ENCODE measurements around the gene RTF1. TPM values are rescaled to one million over a fixed set of nuclear protein-coding genes. Genes with fewer than 3 reads are reported as not detected.
"Not testable (repeated sequence)": the region's sequence is repeated elsewhere in the genome, so short reads cannot be mapped to it uniquely, and the experiment has no call there.

Gene RTF1
- total RNA-seq, 1 donor from 2014 or later, result 23.5 TPM

DNA sequence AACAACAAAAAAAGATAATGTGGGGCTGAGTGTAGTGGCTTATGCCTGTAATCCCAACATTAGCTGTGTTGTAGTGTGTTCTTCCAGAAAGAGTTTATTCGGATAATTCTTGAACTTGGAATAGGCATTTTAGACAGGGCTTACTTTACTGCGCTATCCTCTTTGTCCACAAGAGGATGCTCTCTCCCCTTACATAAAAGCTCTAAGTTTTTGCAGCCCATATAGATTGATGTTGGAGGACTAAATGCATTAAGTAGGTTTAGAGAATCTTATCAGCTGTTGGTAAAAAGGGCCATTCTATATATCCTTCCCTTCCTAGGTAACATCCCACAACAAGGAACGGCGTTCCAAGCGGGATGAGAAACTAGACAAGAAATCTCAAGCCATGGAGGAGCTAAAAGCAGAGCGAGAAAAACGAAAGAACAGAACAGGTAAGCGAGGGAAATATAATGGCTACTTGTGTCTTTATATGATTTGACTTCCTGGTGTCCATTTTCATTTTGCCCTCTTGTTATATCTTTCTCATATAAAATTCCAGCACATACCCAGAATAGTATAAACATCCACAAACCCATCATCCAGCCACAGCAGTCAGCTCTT is 49.0 kb downstream of the RTF1 start:
- no peak for DNase-seq (ENCODE audit: low read depth)
- TF ChIP-seq CTCF (conservative IDR thresholded peaks at IDR 0.05; ENCODE audit: low read depth, low read length), result peak; percentile 100
- no peak overlapping the region for H3K4me3 ChIP-seq (ENCODE audit: low read depth, low read length)

- H3K4me3 ChIP-seq (ENCODE audit: low read depth, low read length), result no peak overlapping the region
- DNase-seq (ENCODE audit: low read depth), result no peak
- no peak for TF ChIP-seq CTCF (conservative IDR thresholded peaks at IDR 0.05; ENCODE audit: low read depth, low read length)
Observed at GRCh38 chr15:41466711-41467110, 49.8 kb downstream of the RTF1 start.

DNA sequence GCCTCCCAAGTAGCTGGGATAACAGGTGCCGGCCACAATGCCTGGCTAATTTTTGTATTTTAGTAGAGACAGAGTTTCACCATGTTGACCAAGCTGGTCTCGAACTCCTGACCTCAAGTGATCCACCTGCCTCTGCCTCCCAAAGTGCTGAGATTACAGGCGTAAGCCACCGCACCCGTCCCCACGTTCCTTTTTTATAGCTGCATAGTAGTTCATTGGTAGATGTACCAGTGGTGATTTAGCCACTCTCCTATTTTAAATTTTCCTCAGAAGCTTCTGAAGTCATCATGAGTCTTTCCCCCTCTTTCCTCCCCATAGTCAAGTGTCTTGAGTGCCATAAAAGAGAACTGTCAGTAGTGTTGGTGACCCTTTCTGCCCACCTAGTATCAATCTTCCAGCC is 52.7 kb downstream of the RTF1 start:
- H3K4me3 ChIP-seq (ENCODE audit: low read depth, low read length); DNase-seq (ENCODE audit: low read depth): not testable (repeated sequence)

DNA sequence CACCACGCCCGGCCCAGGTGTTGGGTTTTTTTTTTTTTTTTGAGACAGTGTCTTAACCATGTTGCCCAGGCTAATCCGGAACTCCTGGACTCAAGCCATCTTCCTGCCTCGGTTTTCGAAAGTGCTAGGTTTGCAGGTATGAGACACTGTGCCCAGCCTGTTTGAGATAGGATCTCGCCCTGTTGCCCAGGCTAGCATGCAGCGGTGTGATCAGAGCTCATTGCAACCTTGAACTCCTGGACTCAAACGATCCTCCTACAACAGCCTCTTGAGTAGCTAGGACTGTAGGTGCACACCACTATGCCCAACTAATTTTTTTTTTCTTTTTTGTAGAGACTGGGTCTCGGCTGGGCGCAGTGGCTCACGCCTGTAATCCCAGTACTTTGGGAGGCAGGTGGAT is 56.5 kb downstream of the RTF1 start:
- no peak overlapping the region for H3K4me3 ChIP-seq (ENCODE audit: low read depth, low read length)
- DNase-seq (ENCODE audit: low read depth), result no peak
- TF ChIP-seq CTCF (conservative IDR thresholded peaks at IDR 0.05; ENCODE audit: low read depth, low read length), result no peak

DNA sequence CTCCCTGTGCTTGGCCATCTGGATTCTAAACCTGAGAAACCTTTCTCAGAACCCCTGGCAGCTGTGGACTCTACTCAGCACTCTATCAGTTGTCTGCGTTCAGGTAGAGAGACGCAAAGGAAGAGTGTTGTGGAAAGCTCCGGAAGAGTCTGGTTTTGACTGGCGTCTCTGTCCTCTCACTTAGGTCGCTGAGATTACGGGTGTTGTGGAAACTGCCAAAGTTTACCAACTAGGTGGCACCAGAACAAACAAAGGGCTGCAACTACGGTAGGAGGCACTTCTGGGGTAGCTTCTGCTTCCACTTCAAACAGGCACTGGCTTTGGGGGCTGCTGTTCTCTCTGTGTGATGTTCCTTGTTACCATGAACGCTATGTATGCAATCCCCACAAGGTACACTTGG is 57.5 kb downstream of the RTF1 start:
- TF ChIP-seq CTCF (conservative IDR thresholded peaks at IDR 0.05; ENCODE audit: low read depth, low read length), result no peak
- DNase-seq (ENCODE audit: low read depth), result no peak
- H3K4me3 ChIP-seq (ENCODE audit: low read depth, low read length), result no peak overlapping the region

DNA sequence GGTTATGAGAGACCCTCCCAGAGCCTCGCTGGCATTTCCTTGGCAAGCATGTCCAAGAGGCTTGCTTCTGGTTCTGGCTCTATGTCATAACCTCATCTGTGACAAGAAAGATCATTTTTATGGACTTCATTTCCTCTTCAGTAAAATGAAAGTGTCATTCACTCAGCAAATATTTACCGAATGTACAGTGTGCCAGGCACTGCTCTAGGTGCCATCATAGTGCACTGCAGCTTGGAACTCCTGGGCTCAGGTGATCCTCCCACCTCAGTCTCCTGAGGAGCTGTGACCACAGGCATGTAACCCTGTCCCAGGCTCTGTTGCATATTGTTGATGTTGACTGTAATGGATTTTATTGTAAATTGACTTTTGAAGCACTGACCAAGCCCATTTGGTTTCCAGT is 58.0 kb downstream of the RTF1 start:
- DNase-seq (ENCODE audit: low read depth), result no peak

DNA sequence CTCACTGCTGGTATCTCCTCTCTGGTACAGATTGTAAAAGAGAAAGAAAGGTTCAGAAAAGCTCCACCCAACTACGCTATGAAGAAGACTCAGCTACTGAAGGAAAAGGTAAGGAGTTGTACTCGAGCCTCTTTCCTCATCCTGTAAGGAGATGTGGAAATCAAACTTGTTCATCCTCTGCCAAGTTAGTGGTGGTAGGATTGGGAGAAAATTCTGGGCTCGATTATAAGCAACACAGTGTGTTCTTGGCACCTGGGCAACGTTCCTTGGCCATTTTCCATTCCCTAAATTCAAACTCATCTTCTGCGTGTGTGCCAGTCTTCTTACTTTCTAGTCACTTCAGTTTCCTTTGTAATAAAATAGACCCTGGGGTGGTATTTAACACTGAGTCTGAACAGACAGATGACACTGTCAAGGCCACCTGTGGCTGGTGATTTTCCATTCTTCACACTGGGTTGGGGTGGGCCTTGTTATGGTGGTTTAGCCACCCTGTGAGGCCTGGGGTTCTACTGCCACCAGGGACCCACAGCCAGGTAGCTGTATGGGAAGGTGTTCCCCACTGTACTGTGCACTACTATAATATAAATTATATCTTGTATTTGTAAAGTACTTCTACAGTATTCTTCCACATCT is 59.6 kb downstream of the RTF1 start:
- no peak for TF ChIP-seq CTCF (conservative IDR thresholded peaks at IDR 0.05; ENCODE audit: low read depth, low read length)
- H3K4me3 ChIP-seq (ENCODE audit: low read depth, low read length), result no peak overlapping the region
- DNase-seq (ENCODE audit: low read depth), result no peak

More for the DNA sequence above, 58.0 kb downstream of the RTF1 start:
- no peak for TF ChIP-seq CTCF (conservative IDR thresholded peaks at IDR 0.05; ENCODE audit: low read depth, low read length)
- H3K4me3 ChIP-seq (ENCODE audit: low read depth, low read length), result no peak overlapping the region

Measured in epithelial cell of proximal tubule (primary cell).